ENCODE measurements around the gene CD300H.

DNA sequence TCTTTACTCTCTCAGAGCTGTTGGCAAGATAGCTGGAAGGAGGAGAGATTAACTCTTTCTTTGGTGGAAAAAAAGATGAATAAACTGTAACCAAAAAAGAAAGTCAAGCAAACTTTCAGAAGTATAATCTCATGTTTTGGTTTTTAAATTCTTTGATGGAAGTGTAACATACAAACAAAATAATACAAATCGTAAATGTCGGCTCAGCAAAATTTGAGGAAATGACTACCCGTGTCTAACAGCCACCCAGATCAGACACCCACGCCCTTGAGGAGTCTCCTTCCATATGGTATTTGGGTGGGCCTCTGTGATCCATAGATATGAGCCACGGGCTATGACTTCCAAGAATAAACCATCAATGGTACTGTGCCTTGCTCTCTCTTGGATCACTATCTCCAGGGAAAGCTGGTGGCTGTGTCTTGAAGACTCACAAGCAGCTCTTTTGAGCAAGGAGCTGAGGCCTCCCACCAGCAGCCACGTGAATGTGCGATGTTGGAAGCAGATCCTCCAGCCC lies 11.8 kb downstream of the CD300H start:
- no peak for TF ChIP-seq EZH2phosphoT487 (IDR thresholded peaks at IDR 0.05)
- TF ChIP-seq, protein P1, sequence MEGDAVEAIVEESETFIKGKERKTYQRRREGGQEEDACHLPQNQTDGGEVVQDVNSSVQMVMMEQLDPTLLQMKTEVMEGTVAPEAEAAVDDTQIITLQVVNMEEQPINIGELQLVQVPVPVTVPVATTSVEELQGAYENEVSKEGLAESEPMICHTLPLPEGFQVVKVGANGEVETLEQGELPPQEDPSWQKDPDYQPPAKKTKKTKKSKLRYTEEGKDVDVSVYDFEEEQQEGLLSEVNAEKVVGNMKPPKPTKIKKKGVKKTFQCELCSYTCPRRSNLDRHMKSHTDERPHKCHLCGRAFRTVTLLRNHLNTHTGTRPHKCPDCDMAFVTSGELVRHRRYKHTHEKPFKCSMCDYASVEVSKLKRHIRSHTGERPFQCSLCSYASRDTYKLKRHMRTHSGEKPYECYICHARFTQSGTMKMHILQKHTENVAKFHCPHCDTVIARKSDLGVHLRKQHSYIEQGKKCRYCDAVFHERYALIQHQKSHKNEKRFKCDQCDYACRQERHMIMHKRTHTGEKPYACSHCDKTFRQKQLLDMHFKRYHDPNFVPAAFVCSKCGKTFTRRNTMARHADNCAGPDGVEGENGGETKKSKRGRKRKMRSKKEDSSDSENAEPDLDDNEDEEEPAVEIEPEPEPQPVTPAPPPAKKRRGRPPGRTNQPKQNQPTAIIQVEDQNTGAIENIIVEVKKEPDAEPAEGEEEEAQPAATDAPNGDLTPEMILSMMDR (IDR thresholded peaks at IDR 0.05), result no peak

All from neural progenitor cell (in vitro differentiated cells).